Astrocyte (in vitro differentiated cells and primary cell): Measurements from ENCODE around the gene GARIN3.

ENCODE experiments used
- EZH2 ChIP-seq: IDR thresholded peaks from 2 replicates; pipeline ENCODE4 v1.6.1; 2012; ENCODE audit warnings: mild to moderate bottlenecking, low read length, inconsistent platforms; ENCODE audit not compliant: insufficient read depth
- TF ChIP-seq, protein P1 (sequence below): IDR thresholded peaks from 2 replicates; pipeline ENCODE4 v1.5.1; 2011; ENCODE audit warnings: low read depth, mild to moderate bottlenecking, inconsistent platforms, low read length, moderate library complexity; ENCODE audit not compliant: insufficient read depth

DNA sequence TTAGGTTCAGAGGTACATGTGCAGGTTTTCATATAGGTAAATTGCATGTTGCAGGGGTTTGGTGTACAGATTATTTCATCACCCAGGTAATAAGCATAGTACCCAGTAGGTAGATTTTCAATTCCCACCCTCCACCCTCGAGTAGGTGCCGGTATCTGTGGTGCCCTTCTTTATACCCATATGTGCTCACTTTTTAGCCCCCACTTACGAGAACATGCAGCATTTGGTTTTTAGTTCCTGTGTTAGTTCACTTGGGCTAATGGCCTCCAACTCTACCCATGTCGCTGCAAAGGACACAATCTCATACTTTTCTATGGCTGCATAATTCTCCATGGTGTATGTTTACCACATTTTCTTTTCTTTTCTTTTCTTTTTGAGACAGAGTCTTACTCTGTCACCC is 35.8 kb upstream of the GARIN3 start:
- TF ChIP-seq, protein P1, sequence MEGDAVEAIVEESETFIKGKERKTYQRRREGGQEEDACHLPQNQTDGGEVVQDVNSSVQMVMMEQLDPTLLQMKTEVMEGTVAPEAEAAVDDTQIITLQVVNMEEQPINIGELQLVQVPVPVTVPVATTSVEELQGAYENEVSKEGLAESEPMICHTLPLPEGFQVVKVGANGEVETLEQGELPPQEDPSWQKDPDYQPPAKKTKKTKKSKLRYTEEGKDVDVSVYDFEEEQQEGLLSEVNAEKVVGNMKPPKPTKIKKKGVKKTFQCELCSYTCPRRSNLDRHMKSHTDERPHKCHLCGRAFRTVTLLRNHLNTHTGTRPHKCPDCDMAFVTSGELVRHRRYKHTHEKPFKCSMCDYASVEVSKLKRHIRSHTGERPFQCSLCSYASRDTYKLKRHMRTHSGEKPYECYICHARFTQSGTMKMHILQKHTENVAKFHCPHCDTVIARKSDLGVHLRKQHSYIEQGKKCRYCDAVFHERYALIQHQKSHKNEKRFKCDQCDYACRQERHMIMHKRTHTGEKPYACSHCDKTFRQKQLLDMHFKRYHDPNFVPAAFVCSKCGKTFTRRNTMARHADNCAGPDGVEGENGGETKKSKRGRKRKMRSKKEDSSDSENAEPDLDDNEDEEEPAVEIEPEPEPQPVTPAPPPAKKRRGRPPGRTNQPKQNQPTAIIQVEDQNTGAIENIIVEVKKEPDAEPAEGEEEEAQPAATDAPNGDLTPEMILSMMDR = no peak
- TF ChIP-seq EZH2 = no peak
